K562 (cell line): ENCODE measurements around the gene HSPA4L. TPM values are rescaled to one million over a fixed set of nuclear protein-coding genes. Genes with fewer than 3 reads are reported as not detected.

ENCODE experiments used
- SUPT5H ChIP-seq: fragments of 450-650 bp; IDR thresholded peaks from 2 replicates; pipeline ENCODE4 v1.6.1; 2016
- ZNF318 ChIP-seq, 2 experiments: fragments of 450-650 bp; IDR thresholded peaks; 2 replicates each; pipeline ENCODE4 v1.6.1; 2016; ENCODE audit warnings: mild to moderate bottlenecking in 2 of 2, borderline replicate concordance in 1 of 2, low read depth in 1 of 2, moderate library complexity in 1 of 2
- polyA plus RNA-seq, 8 experiments: library from polyadenylated mRNA; depleted of rRNA in 4 of 8; stranded (reverse) in 5 of 8; unstranded in 3 of 8; fragments of >200 nt; fragmentation: Nextera tagmentation in 2 of 8; fragmentation: Illumina TruSeq in 1 of 8; extraction: Ambion mirVana in 2 of 8; extraction: Trizol in 1 of 8; gene quantifications; 2 replicates each; pipeline versions ENCODE4 v1.2.1 to v1.2.3, GENCODE V29; 2011 to 2014; ENCODE audit warnings: inconsistent platforms in 1 of 8, missing spikeins in 1 of 8
- total RNA-seq, 7 experiments: library from RNA; depleted of rRNA in 6 of 7; stranded (reverse); fragments of >200 nt in 6 of 7; fragmentation: Illumina TruSeq in 2 of 7; extraction: Trizol in 2 of 7; gene quantifications; 2 replicates each; pipeline versions ENCODE4 v1.2.1 to v1.2.3, GENCODE V29; 2011 to 2021; ENCODE audit warnings: low replicate concordance in 1 of 7

Gene HSPA4L
- total and polyA plus RNA-seq, 9 of the 15 experiments (the other 6 are each of a cell fraction or from before 2014, with no cell fraction given) = 12.3 to 37.0 (median 21.7) TPM

GRCh38 chr4:127782275-127783025 is at the start of gene HSPA4L (continued):
- no peak for TF ChIP-seq ZNF318 (IDR thresholded peaks at IDR 0.05; ENCODE audit: borderline replicate concordance in 1 of 2, low read depth in 1 of 2)
- peak; percentile 88 for TF ChIP-seq SUPT5H
